Measurements from ENCODE around the gene CT47C1.
"Not testable (repeated sequence)": the region's sequence is repeated elsewhere in the genome, so short reads cannot be mapped to it uniquely, and the experiment has no call there.

The CT47C1 gene

DNA sequence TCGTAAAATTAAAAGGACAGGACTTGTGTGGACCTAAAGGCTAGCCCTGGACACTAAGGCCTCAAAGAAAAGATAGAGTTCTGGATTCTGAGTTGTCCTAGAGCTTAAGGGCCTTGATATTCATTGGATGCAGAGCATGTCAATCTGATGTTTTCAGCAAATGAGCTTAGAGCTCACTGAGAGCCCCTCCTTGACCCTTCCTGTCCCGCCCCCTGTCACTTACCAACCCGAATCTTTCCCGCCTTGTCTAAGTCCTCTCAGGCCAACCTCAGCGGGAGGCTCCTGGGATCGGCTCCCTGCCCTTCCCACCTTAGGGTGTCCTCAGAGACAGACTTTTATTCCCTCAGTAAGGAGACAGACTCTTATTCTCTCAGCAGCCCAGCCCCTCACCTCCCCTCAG is at the start of gene CT47C1:
CT47C1 (plus strand) TSS at position 250 of the 400 bp plus-strand sequence. CDS start 233 bp downstream, outside the sequence.
- no peak for DNase-seq (ENCODE audit: low read depth)
- H3K4me3 ChIP-seq (ENCODE audit: low read length): no peak within 1 kb of the TSS
- TF ChIP-seq, protein P1, sequence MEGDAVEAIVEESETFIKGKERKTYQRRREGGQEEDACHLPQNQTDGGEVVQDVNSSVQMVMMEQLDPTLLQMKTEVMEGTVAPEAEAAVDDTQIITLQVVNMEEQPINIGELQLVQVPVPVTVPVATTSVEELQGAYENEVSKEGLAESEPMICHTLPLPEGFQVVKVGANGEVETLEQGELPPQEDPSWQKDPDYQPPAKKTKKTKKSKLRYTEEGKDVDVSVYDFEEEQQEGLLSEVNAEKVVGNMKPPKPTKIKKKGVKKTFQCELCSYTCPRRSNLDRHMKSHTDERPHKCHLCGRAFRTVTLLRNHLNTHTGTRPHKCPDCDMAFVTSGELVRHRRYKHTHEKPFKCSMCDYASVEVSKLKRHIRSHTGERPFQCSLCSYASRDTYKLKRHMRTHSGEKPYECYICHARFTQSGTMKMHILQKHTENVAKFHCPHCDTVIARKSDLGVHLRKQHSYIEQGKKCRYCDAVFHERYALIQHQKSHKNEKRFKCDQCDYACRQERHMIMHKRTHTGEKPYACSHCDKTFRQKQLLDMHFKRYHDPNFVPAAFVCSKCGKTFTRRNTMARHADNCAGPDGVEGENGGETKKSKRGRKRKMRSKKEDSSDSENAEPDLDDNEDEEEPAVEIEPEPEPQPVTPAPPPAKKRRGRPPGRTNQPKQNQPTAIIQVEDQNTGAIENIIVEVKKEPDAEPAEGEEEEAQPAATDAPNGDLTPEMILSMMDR (IDR thresholded peaks at IDR 0.05; ENCODE audit: insufficient read depth, low read depth, low read length, missing control alignments): no peak

- no peak overlapping the region for H3K4me3 ChIP-seq (ENCODE audit: low read length)
- no peak for DNase-seq (ENCODE audit: low read depth)
- TF ChIP-seq, protein P1 (IDR thresholded peaks at IDR 0.05; ENCODE audit: insufficient read depth, low read depth, low read length, missing control alignments): no peak
Observed at GRCh38 chrX:119025900-119026299, 46.9 kb upstream of the CT47C1 start.

- not testable (repeated sequence) for H3K4me3 ChIP-seq (ENCODE audit: low read length)
Observed at GRCh38 chrX:119026344-119026743, 46.4 kb upstream of the CT47C1 start.

DNA sequence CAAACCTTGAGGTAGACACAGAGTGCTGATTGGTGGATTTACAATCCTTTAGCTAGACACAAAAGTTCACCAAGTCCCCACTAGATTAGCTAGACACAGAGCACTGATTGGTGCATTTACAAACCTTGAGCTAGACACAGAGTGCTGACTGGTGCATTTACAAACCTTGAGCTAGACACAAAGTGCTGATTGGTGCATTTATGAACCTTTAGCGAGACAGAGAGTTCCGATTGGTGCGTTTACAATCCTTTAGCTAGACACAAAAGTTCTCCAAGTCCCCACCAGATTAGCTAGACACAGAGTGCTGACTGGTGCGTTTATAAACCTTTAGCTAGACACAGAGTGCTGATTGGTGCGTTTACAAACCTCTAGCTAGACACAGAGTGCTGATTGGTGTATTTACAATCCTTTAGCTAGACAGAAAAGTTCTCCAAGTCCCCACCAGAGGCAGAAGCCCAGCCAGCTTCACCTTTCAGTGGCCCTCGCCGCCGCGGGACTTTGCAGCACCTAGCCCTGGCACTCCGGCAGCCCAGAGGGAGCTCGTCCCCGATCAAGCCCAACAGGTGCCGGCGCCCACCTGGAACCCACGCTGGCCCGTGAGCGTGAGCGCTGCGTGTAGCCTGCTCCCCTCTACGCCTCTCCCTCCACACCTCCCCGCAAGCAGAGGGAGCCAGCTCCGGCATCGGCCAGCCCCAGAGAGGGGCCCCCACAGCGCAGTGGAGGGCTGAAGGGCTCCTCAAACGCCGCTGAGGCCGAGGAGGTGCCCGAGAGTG is 44.6 kb upstream of the CT47C1 start:
- not testable (repeated sequence) for DNase-seq (ENCODE audit: low read depth); H3K4me3 ChIP-seq (ENCODE audit: low read length)

More at GRCh38 chrX:119026344-119026743, 46.4 kb upstream of the CT47C1 start:
- not testable (repeated sequence) for DNase-seq (ENCODE audit: low read depth)

DNA sequence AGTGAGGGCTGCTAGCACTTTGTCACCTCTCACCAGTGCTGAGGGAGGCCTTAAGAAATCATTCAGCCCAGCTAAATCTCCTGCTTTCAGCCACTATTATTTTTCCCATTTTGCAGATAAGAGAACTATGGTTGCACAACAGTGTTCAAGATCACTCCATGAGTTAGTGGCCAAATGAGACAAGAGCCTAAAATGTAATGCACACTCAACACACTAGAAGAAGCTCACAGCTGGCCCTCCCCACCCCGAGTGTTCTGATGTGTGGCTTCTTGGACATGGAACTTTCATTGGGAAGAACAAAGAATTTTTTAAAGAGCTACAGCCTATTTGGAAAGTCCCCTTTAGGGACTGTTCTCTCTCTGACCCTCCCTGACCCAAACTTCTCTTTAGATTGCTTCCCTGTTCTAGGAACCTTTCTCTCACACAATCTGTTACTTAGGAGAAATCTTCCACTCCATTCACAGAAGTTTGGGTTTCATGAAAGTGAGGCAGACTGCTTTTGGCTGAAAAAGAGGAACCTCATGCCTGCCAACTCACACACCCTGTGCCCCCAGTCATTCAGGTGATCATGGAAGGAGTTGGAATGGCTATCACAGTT is 44.0 kb upstream of the CT47C1 start:
- no peak for DNase-seq (ENCODE audit: low read depth)
- H3K4me3 ChIP-seq (ENCODE audit: low read length): no peak overlapping the region
- TF ChIP-seq, protein P1 (IDR thresholded peaks at IDR 0.05; ENCODE audit: insufficient read depth, low read depth, low read length, missing control alignments): no peak

- not testable (repeated sequence) for H3K4me3 ChIP-seq (ENCODE audit: low read length); DNase-seq (ENCODE audit: low read depth)
Observed at GRCh38 chrX:119029656-119030055, 43.1 kb upstream of the CT47C1 start.

DNA sequence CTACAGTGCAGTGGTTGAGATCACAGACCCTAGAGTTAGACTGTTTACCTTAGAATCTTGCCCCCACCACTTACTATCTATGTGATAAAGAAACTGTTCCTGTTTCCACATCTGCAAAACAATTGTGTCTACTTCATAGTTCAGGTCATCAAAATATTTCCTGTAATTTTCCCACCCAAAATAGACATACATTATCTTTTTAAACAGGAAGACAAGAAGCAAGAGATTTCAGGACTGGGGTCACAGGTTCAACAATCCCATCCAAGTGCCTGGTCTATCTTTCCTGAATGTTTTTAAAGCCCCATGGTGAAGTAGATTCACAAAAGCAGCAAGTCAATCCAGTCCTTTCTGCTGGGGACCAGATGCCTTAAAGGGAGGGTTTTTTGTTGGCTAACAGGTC is 41.8 kb upstream of the CT47C1 start:
- no peak overlapping the region for H3K4me3 ChIP-seq (ENCODE audit: low read length)
- no peak for DNase-seq (ENCODE audit: low read depth)
- TF ChIP-seq, protein P1 (IDR thresholded peaks at IDR 0.05; ENCODE audit: insufficient read depth, low read depth, low read length, missing control alignments): no peak

DNA sequence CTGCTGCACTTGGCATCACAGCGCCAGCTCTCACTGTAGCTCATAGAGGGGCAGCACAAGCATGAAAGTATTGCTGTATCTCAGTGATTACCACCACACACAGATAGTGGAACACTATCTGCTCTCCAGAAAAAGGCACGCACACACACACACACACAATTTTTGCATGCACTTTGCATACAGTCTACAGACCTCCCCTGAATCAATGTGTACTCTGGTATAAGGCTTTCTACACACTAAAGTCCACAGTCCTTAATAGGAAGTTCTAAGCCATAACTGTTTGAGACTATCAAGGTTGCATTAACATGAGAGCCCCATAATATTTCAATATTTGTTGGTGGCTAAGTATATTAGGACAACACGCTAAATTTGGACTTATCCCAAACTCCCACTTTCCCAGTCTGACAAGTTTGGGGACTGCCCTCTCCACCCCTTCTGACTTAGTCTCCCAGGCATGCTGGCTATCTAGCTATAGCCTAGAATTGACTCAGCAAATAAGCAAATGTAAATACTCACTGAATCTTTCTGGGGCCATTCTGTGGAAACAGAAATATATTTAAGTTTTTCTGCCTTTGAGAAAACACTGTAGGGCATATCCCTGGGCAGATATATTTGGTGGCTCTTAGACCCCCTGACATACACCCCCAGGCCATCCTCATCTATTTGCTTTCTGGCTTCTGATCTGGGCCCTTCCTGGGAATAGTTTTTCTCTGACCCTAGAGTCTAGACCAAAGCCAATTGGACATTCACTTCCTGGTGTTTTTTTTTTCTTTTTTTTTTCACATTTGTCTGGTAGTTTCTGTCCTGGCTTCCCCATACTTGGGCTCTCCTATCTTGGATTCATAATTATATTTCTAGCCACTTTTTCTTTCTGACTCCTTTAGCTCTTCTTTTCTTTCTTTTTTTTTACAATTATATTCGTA is 36.4 kb upstream of the CT47C1 start:
- DNase-seq (ENCODE audit: low read depth): peak; percentile 14
- H3K4me3 ChIP-seq (ENCODE audit: low read length): no peak overlapping the region
- TF ChIP-seq, protein P1 (IDR thresholded peaks at IDR 0.05; ENCODE audit: insufficient read depth, low read depth, low read length, missing control alignments): no peak

All from epithelial cell of esophagus (primary cell).